Measurements from ENCODE around the gene HNRNPUL1.
"Not testable (repeated sequence)": the region's sequence is repeated elsewhere in the genome, so short reads cannot be mapped to it uniquely, and the experiment has no call there.

HNRNPUL1 gene

DNA sequence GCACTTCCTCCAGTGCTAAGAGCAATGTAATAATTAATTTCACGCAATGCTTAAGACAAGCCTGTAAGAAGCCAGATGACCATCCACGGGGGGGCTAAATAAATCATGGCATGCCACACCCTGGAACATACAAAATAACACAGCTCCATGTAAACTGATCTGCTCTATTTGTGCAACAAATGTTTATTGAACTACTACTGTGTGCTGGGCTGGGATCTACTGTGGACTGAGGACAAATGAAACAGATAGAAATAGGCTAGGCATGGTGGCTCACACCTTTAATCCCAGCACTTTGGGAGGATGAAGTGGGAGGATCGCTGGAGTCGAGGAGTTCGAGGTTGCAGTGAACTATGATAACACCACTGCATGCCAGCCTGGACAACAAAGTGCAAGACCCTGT, 68.3 kb downstream of the HNRNPUL1 start:
- no peak for TF ChIP-seq CTCF (IDR thresholded peaks at IDR 0.05; ENCODE audit: low read length, missing control alignments)
- no peak for DNase-seq (ENCODE audit: low read depth)
- no peak overlapping the region for H3K4me3 ChIP-seq (replicated peaks; ENCODE audit: low read depth, low read length)

DNA sequence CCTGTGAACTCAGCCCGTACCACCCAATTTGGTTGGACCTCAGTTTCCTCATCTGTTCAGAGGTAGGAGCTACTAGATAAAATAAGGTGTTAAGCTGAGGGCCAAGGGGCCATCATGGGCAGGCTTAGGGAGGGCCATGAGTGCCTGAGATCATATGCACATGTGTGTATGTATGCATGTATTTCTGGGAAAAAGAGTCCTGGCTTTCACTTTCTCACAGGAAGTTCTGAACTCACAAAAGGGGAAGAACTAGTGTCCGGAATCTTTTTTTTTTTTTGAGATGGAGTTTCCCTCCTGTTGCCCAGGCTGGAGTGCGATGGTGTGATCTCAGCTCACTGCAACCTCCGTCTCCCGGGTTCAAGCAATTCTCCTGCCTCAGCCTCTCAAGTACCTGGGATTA, 70.6 kb downstream of the HNRNPUL1 start:
- H3K4me3 ChIP-seq (replicated peaks; ENCODE audit: low read depth, low read length), result no peak overlapping the region
- no peak for TF ChIP-seq CTCF (IDR thresholded peaks at IDR 0.05; ENCODE audit: low read length, missing control alignments)
- DNase-seq (ENCODE audit: low read depth), result no peak

- no peak for DNase-seq (ENCODE audit: low read depth)
- no peak for TF ChIP-seq CTCF (IDR thresholded peaks at IDR 0.05; ENCODE audit: low read length, missing control alignments)
- H3K4me3 ChIP-seq (replicated peaks; ENCODE audit: low read depth, low read length), result no peak overlapping the region
Observed at GRCh38 chr19:41335467-41335866, 71.3 kb downstream of the HNRNPUL1 start.

GRCh38 chr19:41339936-41340335, 75.8 kb downstream of the HNRNPUL1 start:
- peak; percentile 56 for DNase-seq (ENCODE audit: low read depth)
- no peak for TF ChIP-seq CTCF (IDR thresholded peaks at IDR 0.05; ENCODE audit: low read length, missing control alignments)
- H3K4me3 ChIP-seq (replicated peaks; ENCODE audit: low read depth, low read length), result no peak overlapping the region

GRCh38 chr19:41341669-41342490, 77.7 kb downstream of the HNRNPUL1 start:
- no peak for TF ChIP-seq CTCF (IDR thresholded peaks at IDR 0.05; ENCODE audit: low read length, missing control alignments)
- no peak overlapping the region for H3K4me3 ChIP-seq (replicated peaks; ENCODE audit: low read depth, low read length)
- no peak for DNase-seq (ENCODE audit: low read depth)

GRCh38 chr19:41344162-41344561, 80.0 kb downstream of the HNRNPUL1 start:
- TF ChIP-seq CTCF (IDR thresholded peaks at IDR 0.05; ENCODE audit: low read length, missing control alignments), result no peak
- no peak for DNase-seq (ENCODE audit: low read depth)
- H3K4me3 ChIP-seq (replicated peaks; ENCODE audit: low read depth, low read length), result no peak overlapping the region

DNA sequence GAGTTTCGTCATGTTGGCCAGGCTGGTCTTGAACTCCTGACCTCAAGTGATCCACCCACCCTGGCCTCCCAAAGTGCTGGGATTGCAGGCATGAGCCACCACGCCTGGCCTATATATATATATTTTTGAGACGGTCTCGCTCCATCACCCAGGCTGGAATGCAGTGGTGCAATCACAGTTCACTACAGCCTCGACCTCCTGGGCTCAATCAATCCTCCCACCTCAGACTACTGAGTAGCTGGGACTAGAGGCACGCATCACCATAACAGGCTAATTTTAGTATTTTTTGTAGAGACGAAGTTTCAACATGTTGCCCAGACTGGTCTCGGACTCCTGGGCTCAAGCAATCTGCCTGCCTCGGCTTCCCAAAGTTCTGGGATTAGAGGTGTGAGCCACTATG, 82.7 kb downstream of the HNRNPUL1 start:
- not testable (repeated sequence) for H3K4me3 ChIP-seq (replicated peaks; ENCODE audit: low read depth, low read length); DNase-seq (ENCODE audit: low read depth)

Measured in fibroblast of pulmonary artery (primary cell).